Stimulated activated CD4-positive, alpha-beta T cell treated with anti-CD3 and anti-CD28 coated beads, TNF-alpha, amount 100 ng/mL, for 48 hours (primary cell): ENCODE measurements around the gene ARFIP1.

ENCODE experiments used
- DNase-seq, 3 donors: peaks; one replicate each; pipeline ENCODE4 v3.0.0-alpha.2; 2020; ENCODE audit warnings: low read depth in 3 of 3

Gene ARFIP1

DNA sequence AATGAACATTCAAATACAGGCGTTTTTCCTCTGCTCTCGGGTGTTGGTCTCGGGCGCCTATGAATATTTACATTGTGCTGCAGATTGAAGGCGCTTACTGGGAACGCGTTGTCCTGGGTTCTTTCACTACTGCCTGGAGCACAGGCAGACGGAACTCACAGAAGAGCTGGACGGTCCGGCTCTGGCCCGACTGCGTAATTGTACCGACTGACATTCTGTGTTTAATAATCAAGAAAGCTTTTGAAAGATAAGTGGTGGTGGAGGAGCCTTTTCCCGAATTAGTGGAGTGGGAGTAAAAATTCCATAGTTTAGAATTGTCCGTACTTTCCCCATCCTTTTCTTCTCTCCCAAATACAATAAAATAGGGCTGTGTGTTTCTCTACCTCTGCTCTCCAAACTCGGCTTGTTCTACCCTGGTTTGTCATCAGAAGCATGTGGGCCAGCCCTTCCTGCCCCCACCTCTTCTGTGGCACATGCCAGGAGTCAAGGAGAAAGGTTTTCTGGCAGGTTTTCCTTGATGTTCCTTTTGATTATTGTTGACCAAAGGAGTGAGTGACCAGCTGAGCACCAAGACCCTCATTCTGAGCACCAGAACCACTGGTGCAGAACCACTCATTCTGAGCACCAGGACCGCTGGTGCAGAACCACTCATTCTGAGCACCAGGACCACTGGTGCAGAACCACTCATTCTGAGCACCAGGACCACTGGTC is 158.6 kb downstream of the ARFIP1 start:
- DNase-seq, result no peak

DNA sequence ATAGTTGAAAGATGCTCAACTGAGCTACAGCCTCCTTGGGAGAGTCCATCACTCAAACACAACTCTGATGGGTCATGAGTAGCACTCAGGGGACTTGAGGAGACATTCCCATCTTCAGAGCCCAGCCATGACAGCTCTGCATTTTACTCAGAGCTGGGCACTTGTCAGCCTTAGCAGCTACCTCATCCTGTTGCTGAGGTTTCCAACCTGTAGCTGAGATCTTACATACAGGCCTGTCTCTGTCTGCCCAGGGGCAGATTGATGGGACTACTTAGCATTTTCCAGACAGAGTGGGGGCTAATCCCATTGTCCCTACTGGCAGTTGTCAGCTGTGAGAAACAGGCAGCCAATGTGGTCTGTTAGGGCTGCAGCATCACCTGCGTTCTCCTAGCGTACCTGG is 159.9 kb downstream of the ARFIP1 start:
- no peak for DNase-seq

DNA sequence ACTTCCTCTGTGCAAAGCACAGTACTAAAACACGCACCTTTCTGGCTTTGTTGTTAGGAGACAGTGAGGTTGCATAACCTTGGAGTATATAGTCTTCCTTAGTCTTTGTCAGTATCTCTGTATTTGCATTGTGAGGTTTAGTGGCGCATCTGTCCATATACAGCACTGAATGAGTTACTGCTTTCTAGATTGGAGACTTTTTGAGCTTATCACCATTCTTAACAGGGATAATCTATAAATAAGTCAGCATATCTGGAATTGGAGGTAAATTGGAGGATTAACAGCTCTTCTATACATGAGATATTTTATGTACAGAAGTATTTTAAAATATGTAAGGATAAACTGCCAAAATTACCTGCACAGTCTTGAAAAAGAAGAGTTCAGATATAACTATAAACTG is 160.7 kb downstream of the ARFIP1 start:
- DNase-seq, result no peak

DNA sequence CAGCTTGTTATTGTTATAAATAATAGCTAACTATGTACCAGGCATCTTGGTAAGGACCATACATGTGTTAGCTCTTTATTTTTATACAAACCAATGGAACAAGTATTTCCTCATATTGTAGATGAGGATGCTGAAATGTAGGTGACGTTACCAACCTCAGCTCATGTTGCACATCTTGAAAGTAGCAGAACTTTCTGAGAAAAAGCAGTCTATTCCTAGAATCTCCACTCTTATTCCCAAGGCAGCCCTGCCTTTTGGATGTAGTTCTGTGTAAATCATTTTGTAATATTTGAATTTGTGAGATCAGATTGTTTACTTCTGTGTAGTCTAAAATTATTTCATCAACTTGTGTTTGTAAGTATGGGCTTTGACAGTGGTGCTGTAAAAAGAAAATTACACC is 161.7 kb downstream of the ARFIP1 start:
- no peak for DNase-seq

DNA sequence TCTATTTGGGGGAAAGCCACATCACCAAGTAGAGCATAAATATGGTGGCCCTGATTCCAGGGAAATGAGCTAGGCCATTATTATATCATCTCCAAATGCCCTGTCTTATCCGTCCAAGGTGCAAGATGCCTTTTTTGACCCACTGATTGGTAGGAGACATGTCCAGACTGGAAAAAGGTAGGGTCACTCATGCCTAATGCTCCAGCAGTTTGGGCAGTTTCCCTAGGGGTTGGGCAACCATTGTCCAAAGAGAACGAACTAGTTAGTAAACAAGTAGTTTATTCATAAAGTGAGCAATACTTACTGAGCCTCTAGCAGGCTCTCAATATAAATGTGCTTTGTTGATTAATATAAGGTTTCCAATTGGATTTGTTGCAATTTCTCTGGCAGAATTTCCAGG is 162.6 kb downstream of the ARFIP1 start:
- DNase-seq, result no peak

DNA sequence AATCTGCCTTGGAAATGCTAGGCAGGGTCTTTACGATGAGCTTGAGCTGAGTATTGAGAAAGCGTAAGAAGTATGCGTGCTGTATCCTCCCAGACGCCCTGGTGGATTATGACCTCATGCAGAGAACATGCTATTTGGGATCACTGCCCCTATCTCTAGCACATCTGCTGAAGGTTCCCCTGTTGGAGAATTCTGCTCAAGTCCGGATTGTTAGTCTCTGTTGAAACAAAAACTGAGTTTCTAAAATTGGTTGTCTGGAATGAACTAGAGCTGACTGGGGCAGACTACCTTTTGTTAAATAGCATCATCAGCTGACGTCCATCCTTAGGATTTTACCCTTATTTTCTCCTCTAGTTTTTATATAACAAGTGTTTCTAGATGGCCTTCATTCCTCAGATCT is 163.9 kb downstream of the ARFIP1 start:
- DNase-seq, result no peak

DNA sequence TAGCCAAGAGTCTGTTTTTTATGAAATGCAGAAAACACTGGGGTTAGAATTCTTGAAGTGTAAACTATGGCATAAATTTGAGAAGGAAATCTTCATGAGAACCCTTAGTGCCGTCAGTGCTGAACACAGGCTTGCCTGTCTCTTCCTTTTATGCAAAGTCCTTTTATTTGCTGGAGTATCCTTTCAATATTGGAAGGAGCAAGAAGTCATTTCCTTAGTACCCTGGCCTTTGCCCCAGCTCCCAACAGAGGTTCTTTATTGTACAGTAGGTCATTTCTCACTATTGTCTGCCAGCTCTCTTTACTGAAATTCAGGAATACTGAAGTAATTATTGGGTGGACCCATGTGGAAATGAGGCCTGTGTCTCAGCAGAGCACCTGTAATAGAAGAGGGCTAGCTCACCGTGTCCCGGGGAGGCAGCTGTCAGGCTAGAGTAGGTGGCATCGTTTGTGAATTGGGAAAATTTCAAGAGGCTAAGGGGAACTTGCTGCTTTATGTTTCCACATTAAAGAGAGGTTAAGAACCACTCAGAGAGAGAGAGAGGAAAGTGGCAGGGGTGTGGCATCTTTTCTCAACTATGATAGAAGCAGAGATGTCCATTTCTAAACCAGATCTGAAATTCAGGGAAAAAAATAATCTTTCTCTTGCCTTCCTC is 165.0 kb downstream of the ARFIP1 start:
- DNase-seq, result no peak

DNA sequence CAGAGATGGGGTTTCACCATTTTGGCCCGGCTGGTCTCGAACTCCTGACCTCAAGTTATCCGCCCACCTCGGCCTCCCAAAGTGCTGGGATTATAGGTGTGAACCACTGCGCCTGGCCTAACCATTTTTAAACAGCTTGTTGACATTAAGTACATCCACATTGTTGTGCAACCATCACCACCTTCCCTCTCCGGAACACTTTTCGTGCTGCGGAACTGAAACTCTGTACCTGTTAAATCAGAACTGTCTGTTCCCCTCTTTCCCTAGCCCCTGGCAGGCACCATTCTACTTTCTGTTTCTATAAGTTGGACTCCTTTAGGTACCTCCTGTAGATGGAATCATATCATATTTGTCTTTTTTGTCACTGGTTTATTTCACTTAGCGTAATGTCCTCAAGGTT is 165.9 kb downstream of the ARFIP1 start:
- no peak for DNase-seq

DNA sequence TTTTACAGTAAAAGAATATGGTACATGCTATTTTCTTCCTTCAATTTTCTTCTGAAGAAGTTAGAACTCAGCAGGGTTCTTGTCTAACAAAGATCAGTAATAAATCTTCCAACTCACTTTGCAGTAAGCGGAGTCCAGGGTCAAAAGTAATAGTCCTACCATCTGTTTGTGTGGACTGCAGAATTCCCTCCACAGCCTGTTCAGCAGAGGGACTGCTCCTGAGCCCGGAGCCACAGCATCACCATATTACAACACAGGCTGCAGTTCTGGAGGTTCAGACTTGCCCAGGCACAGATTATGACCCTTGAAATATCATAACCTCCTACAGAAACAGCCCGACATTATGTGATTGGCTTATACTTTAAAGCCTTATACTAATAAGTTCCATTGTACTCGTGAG is 166.7 kb downstream of the ARFIP1 start:
- DNase-seq, result no peak

DNA sequence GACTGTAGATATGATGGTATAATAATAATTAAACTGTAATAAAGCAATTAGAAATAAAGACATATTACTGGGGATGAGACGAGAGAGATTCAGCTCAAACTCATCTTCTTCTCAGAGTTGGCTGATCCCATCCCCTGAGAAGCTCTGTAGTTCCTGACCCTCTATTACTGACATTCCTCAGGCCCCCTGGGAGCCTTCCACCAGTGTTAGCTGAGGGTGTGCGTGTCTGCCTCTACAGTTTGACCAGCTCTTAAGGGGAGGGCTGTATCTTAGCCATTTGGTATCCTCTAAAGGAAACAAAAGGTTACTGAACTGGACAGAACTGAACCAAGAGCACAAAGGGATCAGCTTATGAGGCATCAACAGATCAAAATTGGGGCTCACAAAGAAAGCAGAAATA is 167.6 kb downstream of the ARFIP1 start:
- no peak for DNase-seq

DNA sequence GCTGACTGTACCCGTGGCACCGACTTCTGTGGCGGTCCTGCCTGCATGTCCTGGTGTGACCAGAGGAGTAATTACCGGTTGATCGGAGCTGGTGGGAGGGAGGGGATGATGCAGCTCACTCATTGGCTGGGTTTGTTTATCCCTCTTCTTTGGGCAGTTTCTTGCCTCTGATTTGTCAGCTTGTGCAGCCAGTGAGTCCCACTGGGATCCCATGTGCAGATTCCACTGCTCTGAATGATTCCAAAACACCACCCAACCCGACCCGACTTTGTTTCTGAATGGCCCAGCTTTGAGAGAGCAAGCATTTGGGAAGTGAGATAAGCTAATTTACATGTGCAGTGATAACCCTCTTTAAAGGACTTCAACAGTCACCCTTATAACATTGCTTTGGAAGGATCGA is 170.2 kb downstream of the ARFIP1 start:
- no peak for DNase-seq

DNA sequence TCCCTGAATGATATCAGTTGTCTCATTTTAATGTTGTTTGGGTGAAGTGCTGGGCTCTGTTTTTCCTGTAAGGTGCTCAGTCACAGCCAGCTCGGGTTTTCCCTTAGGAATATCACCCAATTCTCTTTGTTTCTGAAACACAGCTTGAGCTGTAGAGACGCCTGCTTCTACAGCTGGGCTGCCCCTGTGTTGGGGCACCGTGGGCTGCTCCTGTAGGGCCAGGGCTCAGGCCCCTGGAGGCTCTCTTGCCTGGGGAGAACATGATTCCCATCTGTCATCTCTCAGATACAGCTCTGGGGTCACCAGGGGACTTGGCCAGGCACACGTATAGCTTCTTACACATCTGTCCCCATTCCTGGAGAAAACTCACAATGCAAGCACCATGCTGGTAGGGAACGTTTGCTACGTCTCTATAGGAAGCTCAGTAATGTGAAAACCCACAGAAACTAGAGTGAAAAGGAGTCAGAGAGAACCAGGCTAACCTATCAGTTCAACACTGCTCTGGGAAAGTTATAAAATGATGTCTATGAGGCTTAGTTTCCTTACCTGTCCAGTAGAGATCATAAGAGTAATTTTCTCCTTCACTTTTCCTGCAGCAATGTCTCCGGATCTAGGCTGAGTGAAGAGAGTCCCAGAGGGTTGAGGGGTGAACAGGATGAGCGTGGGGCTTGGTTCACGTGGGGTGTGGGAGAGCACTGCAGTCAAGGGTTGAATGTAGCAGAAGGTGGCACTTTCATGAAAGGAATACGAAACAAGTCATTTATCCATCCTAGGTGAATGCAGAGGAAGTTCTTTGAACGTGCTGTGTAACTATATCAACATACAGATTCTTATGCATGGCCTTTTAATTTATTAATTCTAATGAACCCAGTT is 170.9 kb downstream of the ARFIP1 start:
- DNase-seq, result no peak

DNA sequence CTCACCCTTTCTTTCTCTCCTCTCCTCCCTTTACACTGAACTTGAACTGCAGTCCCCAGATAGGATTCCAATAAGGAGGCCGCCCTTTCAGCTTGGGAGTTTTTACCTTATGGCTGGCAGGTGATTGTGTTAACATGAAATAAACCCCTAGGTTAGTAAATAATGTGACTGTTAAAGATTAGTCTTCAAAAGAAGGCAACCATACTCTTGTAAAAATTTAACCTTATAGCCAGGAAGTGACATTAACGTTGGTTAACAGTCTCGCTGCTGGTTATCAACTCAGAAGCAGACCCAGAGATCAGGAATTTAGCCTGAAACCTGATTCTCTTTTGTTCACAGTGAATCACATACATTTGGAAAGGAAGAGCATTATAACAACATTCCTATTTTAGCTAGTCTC is 171.6 kb downstream of the ARFIP1 start:
- DNase-seq, result no peak

DNA sequence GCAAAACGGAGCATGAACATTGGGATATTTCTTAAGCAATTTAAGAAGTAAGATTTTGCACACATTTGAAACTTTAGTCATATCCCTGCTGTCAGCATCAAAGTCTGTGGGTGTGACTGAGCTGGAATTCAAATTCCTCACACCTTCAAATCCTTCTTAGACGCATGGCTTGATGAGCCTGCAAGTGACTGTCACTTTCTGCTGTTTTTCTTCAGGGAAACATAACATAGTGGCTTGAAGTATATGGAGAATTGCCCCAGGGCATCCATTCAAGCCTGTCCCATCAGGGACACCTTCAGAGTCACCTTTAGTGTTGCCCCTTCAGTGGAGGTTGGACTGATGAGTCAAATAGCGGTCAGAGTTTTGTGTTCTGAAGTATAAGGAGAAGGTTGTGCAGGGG is 173.8 kb downstream of the ARFIP1 start:
- no peak for DNase-seq

DNA sequence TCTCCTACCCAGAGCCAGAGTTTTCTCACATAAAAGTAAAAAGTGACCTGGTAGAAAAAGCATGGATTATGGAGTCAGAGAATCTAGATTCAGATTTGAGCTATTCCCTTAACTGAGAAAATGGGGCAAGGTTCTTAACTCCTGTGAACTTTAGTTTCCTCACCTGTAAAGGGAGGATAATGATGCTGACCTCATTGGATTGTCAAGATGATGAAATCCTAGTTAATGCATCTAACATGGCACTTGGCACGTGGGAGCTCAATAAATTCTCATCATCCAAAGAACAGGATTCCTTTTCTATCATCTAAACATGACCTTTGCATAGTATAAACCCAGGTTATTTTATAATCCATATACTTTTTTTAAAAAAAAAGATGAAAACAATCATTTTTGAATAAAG is 175.0 kb downstream of the ARFIP1 start:
- no peak for DNase-seq

DNA sequence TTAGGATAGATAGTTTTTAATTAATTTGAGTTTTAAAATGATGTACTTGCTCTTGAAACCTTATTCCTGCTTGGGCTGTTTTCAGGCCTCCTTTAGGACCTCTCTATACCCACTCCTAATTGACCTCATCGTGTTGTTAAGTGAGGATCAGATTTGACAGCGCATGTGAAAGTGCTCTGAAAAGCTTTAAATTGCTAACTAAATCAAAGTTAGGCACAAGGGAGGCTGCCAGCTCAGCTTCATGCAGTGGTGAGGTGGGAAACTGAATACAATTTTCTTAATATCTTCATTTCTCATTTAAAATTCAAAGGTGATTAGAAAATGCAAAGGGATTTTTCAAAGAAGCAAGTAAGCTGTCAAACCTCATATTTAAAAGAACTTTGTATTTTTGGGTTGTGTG is 176.4 kb downstream of the ARFIP1 start:
- DNase-seq, result no peak

DNA sequence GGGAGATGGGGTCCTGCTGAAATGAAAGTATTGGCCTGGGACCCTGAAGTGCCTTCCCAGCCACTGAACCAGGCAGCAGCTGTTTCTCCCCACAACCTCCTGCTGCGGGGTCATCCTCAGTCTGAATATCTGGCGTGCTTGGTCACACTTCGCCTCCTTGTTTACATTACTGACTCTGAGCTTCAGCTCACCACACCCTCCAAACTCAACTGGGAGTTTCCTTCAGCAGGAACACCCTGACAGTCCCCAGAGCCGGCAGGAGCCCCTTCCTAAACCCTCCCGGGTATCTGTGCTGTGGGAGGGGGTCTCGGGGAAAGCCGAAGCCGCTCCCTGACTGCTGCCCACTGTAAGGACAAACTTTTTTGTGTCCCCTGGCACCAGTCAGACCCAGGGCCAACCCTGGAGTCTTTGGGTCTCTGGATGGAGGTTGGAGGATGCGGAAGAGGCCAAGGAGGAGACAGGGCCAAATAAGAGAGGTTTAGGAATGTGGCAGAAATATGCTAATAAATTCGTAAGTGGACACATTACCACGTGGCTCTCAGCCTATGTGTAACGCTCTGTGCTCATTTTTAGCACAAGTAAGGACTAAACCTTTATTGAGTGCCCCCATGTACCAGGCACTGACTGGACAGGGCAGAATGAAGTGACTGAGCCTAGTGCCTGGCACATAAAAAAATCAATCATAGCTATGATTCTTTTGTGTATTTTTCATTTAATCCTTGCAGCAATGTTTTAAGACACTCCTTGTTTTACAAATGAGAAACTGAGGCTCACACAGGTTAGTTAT is 177.1 kb downstream of the ARFIP1 start:
- no peak for DNase-seq

DNA sequence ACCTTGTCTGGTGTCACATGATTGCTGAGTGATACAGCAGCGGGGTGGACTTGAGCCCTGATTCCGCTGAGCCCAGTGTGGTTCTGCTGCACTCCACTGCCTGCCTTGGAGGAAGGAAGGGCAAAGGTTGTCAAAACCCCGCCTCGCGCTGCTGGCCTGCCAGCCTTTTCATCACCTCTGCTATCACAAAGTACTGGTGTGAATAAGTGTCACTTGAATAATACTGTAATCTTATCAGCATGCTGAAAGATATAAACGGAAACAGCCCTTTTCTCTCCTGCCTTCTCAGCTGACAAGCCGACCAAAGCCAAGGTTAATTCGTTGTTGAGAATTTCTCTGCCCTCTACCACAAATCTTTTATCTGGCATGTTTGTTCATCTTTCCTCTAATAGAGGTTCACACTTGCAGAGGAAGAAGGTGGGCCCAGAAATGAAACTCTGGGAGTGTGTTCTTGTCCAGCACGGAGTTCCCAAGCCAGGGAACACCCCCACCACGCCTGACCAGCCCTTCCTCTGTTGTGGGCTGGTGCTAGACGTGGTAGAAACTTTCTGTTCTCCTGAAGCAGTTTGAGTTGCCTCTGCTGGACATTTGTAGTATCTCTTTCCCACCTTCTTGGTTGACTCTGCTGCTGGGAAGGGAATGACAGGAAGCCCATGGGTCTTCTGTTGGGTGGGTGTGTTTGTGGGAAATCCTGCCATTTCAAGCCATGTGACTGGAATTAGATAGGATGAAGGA is 177.8 kb downstream of the ARFIP1 start:
- DNase-seq, result no peak

DNA sequence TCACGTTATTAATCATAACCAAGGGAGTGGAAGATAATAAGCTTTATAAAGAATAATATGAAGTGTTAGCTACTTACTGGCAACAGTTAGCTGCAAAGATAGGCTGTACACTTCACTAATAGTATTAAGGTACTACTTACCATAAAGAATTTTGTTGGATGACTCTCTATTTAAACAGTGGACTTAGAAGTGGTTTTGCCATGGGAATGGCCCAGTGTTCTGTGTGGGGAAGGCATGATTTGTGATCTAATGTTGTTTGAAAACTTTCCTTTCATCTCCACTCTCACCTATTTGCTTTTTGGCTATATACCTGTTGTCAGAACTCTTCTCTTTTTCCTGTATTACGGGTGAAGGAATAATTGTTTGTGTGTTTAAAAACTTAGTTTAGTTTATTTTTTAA is 179.3 kb downstream of the ARFIP1 start:
- no peak for DNase-seq

DNA sequence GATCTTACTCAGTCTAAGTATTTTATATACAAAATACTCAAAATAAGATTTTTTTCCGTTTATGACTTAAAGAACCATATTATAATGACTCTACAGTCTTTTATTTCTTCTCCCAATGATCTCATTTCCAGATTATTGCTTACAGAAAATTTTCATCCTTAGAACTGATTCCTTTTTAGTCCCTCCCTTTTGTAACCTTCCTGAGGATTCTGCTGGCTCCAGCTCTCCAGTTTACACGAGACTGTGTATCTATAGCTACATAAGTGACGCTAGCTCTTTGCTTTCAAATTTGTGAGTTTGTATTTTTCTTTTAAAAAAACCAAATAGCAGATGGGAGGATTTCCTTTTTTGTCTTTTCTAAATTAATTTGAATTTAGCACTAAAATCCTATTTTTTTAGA is 180.3 kb downstream of the ARFIP1 start:
- DNase-seq, result no peak

DNA sequence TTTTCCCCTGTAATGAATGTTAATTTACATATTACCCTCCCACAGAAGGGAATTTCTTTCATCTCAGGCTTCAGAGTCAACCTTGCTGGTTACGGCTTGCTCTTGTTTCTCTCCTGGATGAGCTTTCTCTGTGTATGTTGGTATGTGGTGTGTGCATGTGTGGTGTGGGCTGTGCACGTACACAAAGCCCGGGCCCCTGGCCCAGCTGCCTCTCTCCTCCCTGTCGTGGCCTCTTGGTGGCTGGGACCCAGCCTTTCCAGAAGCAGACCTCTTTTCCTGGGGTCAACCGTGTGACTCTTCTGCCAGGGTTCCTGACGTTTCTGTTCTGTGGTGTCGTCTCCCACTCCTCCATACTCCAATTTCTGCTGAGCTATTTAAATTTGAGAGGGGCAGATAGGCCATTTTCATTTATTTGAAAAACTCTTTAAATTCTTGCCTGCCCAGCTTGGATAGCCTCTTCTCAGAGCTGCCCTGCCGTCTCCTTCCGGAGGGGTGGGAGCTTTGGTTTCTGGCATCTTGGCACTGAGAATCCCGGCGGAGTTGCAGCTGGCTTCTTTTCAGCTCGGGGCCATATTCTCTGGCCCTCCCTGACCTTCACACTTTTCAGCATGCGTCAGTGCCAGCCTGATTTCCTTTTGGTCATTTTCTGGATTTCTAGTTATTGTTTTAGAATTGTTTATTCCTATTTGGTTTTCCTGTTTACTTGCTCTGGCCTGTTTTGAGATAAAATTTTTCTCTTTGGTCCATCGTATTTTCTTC is 181.4 kb downstream of the ARFIP1 start:
- DNase-seq, result no peak
